Measurements from ENCODE around the gene SRPK1. TPM values are rescaled to one million over a fixed set of nuclear protein-coding genes. Genes with fewer than 3 reads are reported as not detected.

SRPK1 gene
- total and polyA plus RNA-seq, 2 of the 13 experiments (the other 11 are each of a cell fraction or from before 2014, with no cell fraction given) = 56.4 to 142 TPM

DNA sequence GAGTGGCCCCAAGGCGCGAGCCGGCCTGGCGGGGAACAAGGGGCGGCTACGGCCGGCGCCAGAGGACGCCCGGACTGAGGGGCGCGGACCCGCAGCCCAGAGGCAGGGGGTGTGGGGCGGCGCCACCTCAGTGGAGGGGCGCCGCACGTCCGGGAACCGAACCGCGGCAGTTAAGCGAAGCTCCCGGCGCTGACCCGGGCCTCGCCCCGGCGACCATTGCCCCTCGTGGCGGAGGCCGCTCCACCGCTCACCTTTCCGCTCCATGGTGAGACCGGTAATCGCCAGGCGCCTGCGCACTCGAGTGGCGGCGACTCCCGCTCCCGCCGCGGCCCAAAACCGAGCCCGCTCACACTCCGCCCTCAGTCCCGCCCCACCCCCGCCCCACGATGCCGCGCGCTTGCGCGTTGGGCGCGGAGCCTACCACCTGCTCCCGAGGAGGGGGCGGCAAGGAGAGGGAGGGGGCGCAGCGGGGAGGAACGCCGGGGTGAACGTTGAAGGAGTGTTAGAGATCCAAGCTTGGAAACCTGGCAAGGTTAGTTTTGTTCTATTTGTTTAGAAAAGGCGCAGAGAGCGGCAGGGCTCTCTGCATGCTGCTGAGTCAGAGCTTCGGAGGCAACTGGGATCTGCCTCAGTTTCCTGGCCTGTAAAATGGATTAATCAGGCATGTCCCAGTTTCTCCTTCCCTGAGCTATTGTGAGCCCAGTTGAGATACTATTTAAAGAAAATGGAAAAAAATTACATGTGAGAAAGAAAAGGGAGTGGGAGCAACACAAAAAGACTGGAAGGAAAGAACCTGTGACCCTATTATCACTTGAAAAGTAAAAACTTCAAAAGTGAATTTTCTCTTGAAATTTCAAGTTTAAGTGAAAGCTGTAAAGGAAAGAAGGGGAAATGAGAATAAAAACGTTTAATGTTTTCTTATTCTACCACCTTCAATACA lies at the start of gene SRPK1 (continued):
- peak; percentile 79 for TF ChIP-seq KAT8 (CRISPR knock-in tag; IDR thresholded peaks at IDR 0.05)
- TF ChIP-seq, protein P1, sequence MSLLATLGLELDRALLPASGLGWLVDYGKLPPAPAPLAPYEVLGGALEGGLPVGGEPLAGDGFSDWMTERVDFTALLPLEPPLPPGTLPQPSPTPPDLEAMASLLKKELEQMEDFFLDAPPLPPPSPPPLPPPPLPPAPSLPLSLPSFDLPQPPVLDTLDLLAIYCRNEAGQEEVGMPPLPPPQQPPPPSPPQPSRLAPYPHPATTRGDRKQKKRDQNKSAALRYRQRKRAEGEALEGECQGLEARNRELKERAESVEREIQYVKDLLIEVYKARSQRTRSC (CRISPR knock-in tag; IDR thresholded peaks at IDR 0.05; ENCODE audit: low read depth) = peak; percentile 77
- TF ChIP-seq ZNF292 (CRISPR knock-in tag; IDR thresholded peaks at IDR 0.05; ENCODE audit: borderline replicate concordance, low read depth) = no peak
- TF ChIP-seq ZNF260 (CRISPR knock-in tag; IDR thresholded peaks at IDR 0.05; ENCODE audit: borderline replicate concordance, low read depth) = no peak
- peak; percentile 94; the same call in 1 of the 2 replicates for TF ChIP-seq ZSCAN12 (CRISPR knock-in tag; IDR thresholded peaks at IDR 0.05)
- TF ChIP-seq ZNF577 (CRISPR knock-in tag; IDR thresholded peaks at IDR 0.05; ENCODE audit: borderline replicate concordance, low read depth) = no peak
- TF ChIP-seq ARNT2 (CRISPR knock-in tag; IDR thresholded peaks at IDR 0.05; ENCODE audit: low read depth) = peak; percentile 90
- TF ChIP-seq, protein P2, sequence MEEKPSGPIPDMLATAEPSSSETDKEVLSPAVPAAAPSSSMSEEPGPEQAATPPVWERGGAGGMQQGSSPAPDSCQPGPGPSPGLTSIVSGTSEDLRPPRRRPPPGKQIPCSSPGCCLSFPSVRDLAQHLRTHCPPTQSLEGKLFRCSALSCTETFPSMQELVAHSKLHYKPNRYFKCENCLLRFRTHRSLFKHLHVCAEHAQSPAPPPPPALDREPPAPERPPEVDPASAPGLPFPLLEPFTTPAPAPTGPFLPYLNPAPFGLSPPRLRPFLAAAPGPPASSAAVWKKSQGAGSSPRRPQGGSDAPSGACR (CRISPR knock-in tag; IDR thresholded peaks at IDR 0.05) = peak; percentile 70; the same call in 1 of the 2 replicates
- TF ChIP-seq IRF2 (CRISPR knock-in tag; IDR thresholded peaks at IDR 0.05) = peak; percentile 76
- TF ChIP-seq ZBTB4 (CRISPR knock-in tag; IDR thresholded peaks at IDR 0.05; ENCODE audit: borderline replicate concordance) = no peak
- no peak for TF ChIP-seq PCBP1 (IDR thresholded peaks at IDR 0.05; ENCODE audit: borderline replicate concordance, low read depth, low read length)
- peak; percentile 57 for TF ChIP-seq ETV5 (CRISPR knock-in tag; IDR thresholded peaks at IDR 0.05; ENCODE audit: borderline replicate concordance)
- TF ChIP-seq ZNF850 (CRISPR knock-in tag; conservative IDR thresholded peaks at IDR 0.05) = no peak
- peak; percentile 53; the same call in 1 of the 2 replicates for TF ChIP-seq ZNF253 (CRISPR knock-in tag; IDR thresholded peaks at IDR 0.05; ENCODE audit: borderline replicate concordance)
- TF ChIP-seq ZNF616 (CRISPR knock-in tag; IDR thresholded peaks at IDR 0.05; ENCODE audit: low read depth) = 0 out of 2 replicates have a peak, but pooled peaks have one; percentile 67
- peak; percentile 89; the same call in 1 of the 2 replicates for TF ChIP-seq DNMT1 (CRISPR knock-in tag; IDR thresholded peaks at IDR 0.05)
- no peak; the same call in 1 of the 2 replicates for TF ChIP-seq NFYB (CRISPR knock-in tag; IDR thresholded peaks at IDR 0.05)
- TF ChIP-seq MTF1 (CRISPR knock-in tag; IDR thresholded peaks at IDR 0.05) = no peak; the same call in 1 of the 2 replicates
- peak; percentile 80; the same call in 1 of the 2 replicates for TF ChIP-seq ZGPAT (CRISPR knock-in tag; IDR thresholded peaks at IDR 0.05)
- peak; percentile 84 for TF ChIP-seq KMT2A (CRISPR knock-in tag; IDR thresholded peaks at IDR 0.05)
- TF ChIP-seq MAFK (conservative IDR thresholded peaks at IDR 0.05 in 1 of 2, IDR thresholded peaks at IDR 0.05 in 1 of 2; ENCODE audit: low read length in 2 of 2) = peak; percentile 20 to 48
- TF ChIP-seq SCMH1 (CRISPR knock-in tag; IDR thresholded peaks at IDR 0.05; ENCODE audit: borderline replicate concordance) = no peak
- no peak for TF ChIP-seq NCOA5 (CRISPR knock-in tag; IDR thresholded peaks at IDR 0.05)

All from HepG2 (cell line).